ENCODE data around the gene PIGX. TPM values are rescaled to one million over a fixed set of nuclear protein-coding genes. Genes with fewer than 3 reads are reported as not detected.

Gene PIGX
- total and polyA plus RNA-seq, 2 of the 4 experiments (the other 2 are of a cell fraction), result 9.4 to 14.5 TPM

DNA sequence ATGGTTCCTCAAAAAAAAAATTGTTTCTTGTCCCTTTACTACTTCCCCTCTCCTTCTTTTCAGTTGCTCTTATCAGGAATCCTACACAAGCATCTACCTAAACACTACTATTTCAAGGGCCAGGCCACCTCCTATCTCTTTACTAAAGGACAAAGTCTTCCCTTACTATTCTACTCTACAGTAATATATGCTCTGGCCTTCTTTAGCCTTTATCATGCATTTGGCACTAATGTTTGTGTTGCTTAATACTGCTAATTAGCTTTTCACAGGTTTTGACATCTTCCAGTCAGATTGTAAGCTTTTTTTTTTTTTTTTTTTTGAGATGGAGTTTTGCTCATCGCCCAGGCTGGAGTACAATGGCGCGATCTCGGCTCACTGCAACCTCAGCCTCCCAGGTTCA is 5.4 kb upstream of the PIGX start:
- no peak overlapping the region for H2BK20ac ChIP-seq (ENCODE audit: low read depth, low read length)
- CTCF ChIA-PET, result no interaction called here

More for the DNA sequence above, 5.4 kb upstream of the PIGX start:
- no peak overlapping the region for H4K91ac ChIP-seq (ENCODE audit: insufficient read depth, low read depth, low read length)
- H3K4me1 ChIP-seq (ENCODE audit: control insufficient read depth, insufficient read depth, low read length), result no peaks in the 10 kb centered on the region
- no peak overlapping the region for H3K4ac ChIP-seq (ENCODE audit: low read depth, low read length)
- POLR2A ChIA-PET (ENCODE audit: unreplicated experiment), result no interaction called here
- H2BK5ac ChIP-seq (ENCODE audit: low read depth, low read length, poor library complexity, severe bottlenecking), result no peak overlapping the region
- no TSS peak for BruUV-seq (replicated peaks)
- no peaks in the 10 kb centered on the region for H3K9me3 ChIP-seq (ENCODE audit: control insufficient read depth, insufficient read depth, low read length)
- WGBS, 2 experiments (ENCODE audit: extremely low coverage in 2 of 2, insufficient read length in 1 of 2), result no CpG with 5 or more reads among the region's 4 CpGs
- no peak overlapping the region for H3K23ac ChIP-seq (ENCODE audit: low read depth, low read length)
- no peak overlapping the region for H2BK120ac ChIP-seq (ENCODE audit: low read depth, low read length)
- H2AFZ ChIP-seq (replicated peaks; ENCODE audit: low read length, poor library complexity), result no peak overlapping the region
- H3K36me3 ChIP-seq (ENCODE audit: control insufficient read depth, insufficient read depth, low read length), result no peaks in the 10 kb centered on the region
- no peak overlapping the region for H4K5ac ChIP-seq (ENCODE audit: low read depth, low read length)
- no peak overlapping the region for H4K8ac ChIP-seq (ENCODE audit: low read depth in 2 of 2, low read length in 2 of 2)
- H3K27me3 ChIP-seq (ENCODE audit: control insufficient read depth, insufficient read depth, low read length), result no peaks in the 10 kb centered on the region
- H3K27ac ChIP-seq (ENCODE audit: insufficient read depth, low read length), result no peak overlapping the region
- ATAC-seq (ENCODE audit: low read depth) (no peak), DNase-seq (no peak)
- no peak for TF ChIP-seq RFX5 (IDR thresholded peaks at IDR 0.05; ENCODE audit: low read depth, low read length)
- no peak for TF ChIP-seq RCOR1 (IDR thresholded peaks at IDR 0.05; ENCODE audit: insufficient replicate concordance, low read length)
- no peak for TF ChIP-seq NFE2L2 (IDR thresholded peaks at IDR 0.05; ENCODE audit: low read depth, low read length)
- no peak for TF ChIP-seq CHD1 (IDR thresholded peaks at IDR 0.05; ENCODE audit: low read depth, low read length)
- TF ChIP-seq, protein P1, sequence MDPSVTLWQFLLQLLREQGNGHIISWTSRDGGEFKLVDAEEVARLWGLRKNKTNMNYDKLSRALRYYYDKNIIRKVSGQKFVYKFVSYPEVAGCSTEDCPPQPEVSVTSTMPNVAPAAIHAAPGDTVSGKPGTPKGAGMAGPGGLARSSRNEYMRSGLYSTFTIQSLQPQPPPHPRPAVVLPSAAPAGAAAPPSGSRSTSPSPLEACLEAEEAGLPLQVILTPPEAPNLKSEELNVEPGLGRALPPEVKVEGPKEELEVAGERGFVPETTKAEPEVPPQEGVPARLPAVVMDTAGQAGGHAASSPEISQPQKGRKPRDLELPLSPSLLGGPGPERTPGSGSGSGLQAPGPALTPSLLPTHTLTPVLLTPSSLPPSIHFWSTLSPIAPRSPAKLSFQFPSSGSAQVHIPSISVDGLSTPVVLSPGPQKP (IDR thresholded peaks at IDR 0.05; ENCODE audit: borderline replicate concordance, low read depth, low read length), result no peak
- no peak for TF ChIP-seq MAZ (IDR thresholded peaks at IDR 0.05; ENCODE audit: borderline replicate concordance, low read depth, low read length)
- TF ChIP-seq FOS (IDR thresholded peaks at IDR 0.05; ENCODE audit: low read depth, low read length), result no peak
- no peak for TF ChIP-seq MAFK (IDR thresholded peaks at IDR 0.05; ENCODE audit: low read depth, low read length)
- TF ChIP-seq CEBPB (IDR thresholded peaks at IDR 0.05; ENCODE audit: low read depth, low read length), result no peak
- no peak for TF ChIP-seq MXI1 (IDR thresholded peaks at IDR 0.05; ENCODE audit: borderline replicate concordance, low read depth, low read length)
- TF ChIP-seq, protein P2, sequence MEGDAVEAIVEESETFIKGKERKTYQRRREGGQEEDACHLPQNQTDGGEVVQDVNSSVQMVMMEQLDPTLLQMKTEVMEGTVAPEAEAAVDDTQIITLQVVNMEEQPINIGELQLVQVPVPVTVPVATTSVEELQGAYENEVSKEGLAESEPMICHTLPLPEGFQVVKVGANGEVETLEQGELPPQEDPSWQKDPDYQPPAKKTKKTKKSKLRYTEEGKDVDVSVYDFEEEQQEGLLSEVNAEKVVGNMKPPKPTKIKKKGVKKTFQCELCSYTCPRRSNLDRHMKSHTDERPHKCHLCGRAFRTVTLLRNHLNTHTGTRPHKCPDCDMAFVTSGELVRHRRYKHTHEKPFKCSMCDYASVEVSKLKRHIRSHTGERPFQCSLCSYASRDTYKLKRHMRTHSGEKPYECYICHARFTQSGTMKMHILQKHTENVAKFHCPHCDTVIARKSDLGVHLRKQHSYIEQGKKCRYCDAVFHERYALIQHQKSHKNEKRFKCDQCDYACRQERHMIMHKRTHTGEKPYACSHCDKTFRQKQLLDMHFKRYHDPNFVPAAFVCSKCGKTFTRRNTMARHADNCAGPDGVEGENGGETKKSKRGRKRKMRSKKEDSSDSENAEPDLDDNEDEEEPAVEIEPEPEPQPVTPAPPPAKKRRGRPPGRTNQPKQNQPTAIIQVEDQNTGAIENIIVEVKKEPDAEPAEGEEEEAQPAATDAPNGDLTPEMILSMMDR (conservative IDR thresholded peaks at IDR 0.05; ENCODE audit: low read depth, low read length), result no peak
- TF ChIP-seq BHLHE40 (IDR thresholded peaks at IDR 0.05; ENCODE audit: low read depth, low read length), result no peak
- TF ChIP-seq SMC3 (IDR thresholded peaks at IDR 0.05; ENCODE audit: low read depth, low read length), result no peak
- TF ChIP-seq, protein P3, sequence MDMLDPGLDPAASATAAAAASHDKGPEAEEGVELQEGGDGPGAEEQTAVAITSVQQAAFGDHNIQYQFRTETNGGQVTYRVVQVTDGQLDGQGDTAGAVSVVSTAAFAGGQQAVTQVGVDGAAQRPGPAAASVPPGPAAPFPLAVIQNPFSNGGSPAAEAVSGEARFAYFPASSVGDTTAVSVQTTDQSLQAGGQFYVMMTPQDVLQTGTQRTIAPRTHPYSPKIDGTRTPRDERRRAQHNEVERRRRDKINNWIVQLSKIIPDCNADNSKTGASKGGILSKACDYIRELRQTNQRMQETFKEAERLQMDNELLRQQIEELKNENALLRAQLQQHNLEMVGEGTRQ (IDR thresholded peaks at IDR 0.05; ENCODE audit: low read depth, low read length), result no peak
- no peak for TF ChIP-seq RAD21 (IDR thresholded peaks at IDR 0.05; ENCODE audit: low read length)
- no peak overlapping the region for H3K9ac ChIP-seq (ENCODE audit: low read depth, low read length)
- no peak overlapping the region for H2AK9ac ChIP-seq (replicated peaks; ENCODE audit: low read depth, low read length, poor library complexity)
- H2AK5ac ChIP-seq (ENCODE audit: low read depth, low read length), result no peak overlapping the region
- no peak overlapping the region for H3K14ac ChIP-seq (replicated peaks; ENCODE audit: low read depth, low read length)
- no peak overlapping the region for H3K4me3 ChIP-seq (ENCODE audit: insufficient read depth, low read depth, low read length)
- intact Hi-C loops (cut with micrococcal nuclease) (no loop called here), in situ Hi-C loops (cut with MboI; ENCODE audit: low sequenced_read_pairs) (no loop called here), dilution Hi-C loops (cut with HindIII; ENCODE audit: low sequenced_read_pairs, unreplicated experiment) (no loop called here)
- 0 out of 4 replicates have a peak, but pooled peaks cover 0 to 6% of the 10 kb centered on the region in 2 experiments for H3K79me1 ChIP-seq (ENCODE audit: low read depth in 1 of 2, low read length in 2 of 2)
- no peaks in the 10 kb centered on the region for H4K20me1 ChIP-seq (ENCODE audit: insufficient read depth, low read length)
- H2BK15ac ChIP-seq (ENCODE audit: low read depth, low read length), result no peak overlapping the region
- H3K9me1 ChIP-seq (ENCODE audit: insufficient read depth, low read length), result no peaks in the 10 kb centered on the region
- H3K18ac ChIP-seq (ENCODE audit: low read depth, low read length), result no peak overlapping the region
- no peak overlapping the region for H3K56ac ChIP-seq (ENCODE audit: extremely low read depth, insufficient read depth, low read length)
- H3K4me2 ChIP-seq (ENCODE audit: low read depth, low read length), result no peak overlapping the region
